H1 (cell line): ENCODE data around the gene UBQLN4. TPM values are rescaled to one million over a fixed set of nuclear protein-coding genes. Genes with fewer than 3 reads are reported as not detected.
"Not testable (repeated sequence)": the region's sequence is repeated elsewhere in the genome, so short reads cannot be mapped to it uniquely, and the experiment has no call there.

ENCODE experiments used
- CTCF ChIA-PET: fragments of 300-600 bp; sonication (Branson Sonifier 250); formaldehyde crosslinking; loops from one replicate; lab custom pipeline; 2021; ENCODE audit not compliant: partially characterized antibody; lab: Charles Lee
- POLR2A ChIA-PET: fragments of 300-600 bp; sonication (Branson Sonifier 250); formaldehyde crosslinking; loops from one replicate; lab custom pipeline; 2021; ENCODE audit warnings: inconsistent platforms; ENCODE audit not compliant: partially characterized antibody; lab: Charles Lee
- DNase-seq, 2 experiments: peaks; one replicate each; pipeline versions ENCODE4 v3.0.0 to v3.0.0-alpha.2; 2010 to 2022; ENCODE audit warnings: low spot score in 2 of 2, low read depth in 1 of 2, mixed read lengths in 1 of 2
- FAIRE-seq: peaks from 2 replicates; lab custom pipeline; 2011; peaks lifted over from hg19 to GRCh38; lab: Jason Lieb, UNC
- H2AFZ ChIP-seq: 2 replicates; pipeline ENCODE4 v1.8.1; 2012; ENCODE audit warnings: low read length, inconsistent platforms
- H2AK5ac ChIP-seq: 2 replicates; pipeline ENCODE4 v1.6.1; 2013; ENCODE audit warnings: low read depth, low read length
- H2BK120ac ChIP-seq: replicated peaks from 2 replicates; pipeline ENCODE3; 2013; ENCODE audit warnings: low read depth, low read length, inconsistent platforms
- H2BK12ac ChIP-seq: 2 replicates; pipeline ENCODE4 v1.6.1; 2013; ENCODE audit warnings: low read depth, low read length
- H2BK15ac ChIP-seq: 2 replicates; pipeline ENCODE4 v1.6.1; 2013; ENCODE audit warnings: low read length
- H2BK20ac ChIP-seq: 2 replicates; pipeline ENCODE4 v1.6.1; 2013; ENCODE audit warnings: low read length
- H2BK5ac ChIP-seq: 2 replicates; pipeline ENCODE4 v1.6.1; 2013; ENCODE audit warnings: low read depth, low read length
- H3K14ac ChIP-seq: 2 replicates; pipeline ENCODE4 v1.6.1; 2013; ENCODE audit warnings: inconsistent platforms; ENCODE audit not compliant: insufficient read length
- H3K18ac ChIP-seq: 2 replicates; pipeline ENCODE4 v1.6.1; 2013; ENCODE audit warnings: low read length; ENCODE audit errors: extremely low read depth
- H3K23ac ChIP-seq: 2 replicates; pipeline ENCODE4 v1.6.1; 2013; ENCODE audit warnings: inconsistent platforms; ENCODE audit not compliant: insufficient read length
- H3K23me2 ChIP-seq: 2 replicates; pipeline ENCODE4 v1.6.1; 2013; ENCODE audit warnings: low read depth, low read length
- H3K27ac ChIP-seq: 2 replicates; pipeline ENCODE4 v1.6.1; 2011; ENCODE audit warnings: low read depth, low read length, inconsistent platforms
- H3K27me3 ChIP-seq, 4 experiments: replicated peaks in 1 of 4; 1 replicate in 1 of 4; 2 replicates in 3 of 4; pipeline versions ENCODE4 v1.6.1 to v1.8.1; 2011 to 2013; ENCODE audit warnings: low read length in 3 of 4, mild to moderate bottlenecking in 3 of 4, inconsistent platforms in 2 of 4, mixed read lengths in 2 of 4, moderate library complexity in 1 of 4; ENCODE audit not compliant: control insufficient read depth in 3 of 4, insufficient read depth in 3 of 4; ENCODE audit errors: extremely low read depth in 1 of 4
- H3K36me3 ChIP-seq, 4 experiments: 2 replicates each; pipeline versions ENCODE4 v1.6.1 to v1.8.1; 2011 to 2013; ENCODE audit warnings: mild to moderate bottlenecking in 4 of 4, low read length in 3 of 4, moderate library complexity in 2 of 4, control low read depth in 1 of 4, inconsistent platforms in 1 of 4; ENCODE audit not compliant: insufficient read depth in 4 of 4, control insufficient read depth in 2 of 4
- H3K4ac ChIP-seq: replicated peaks from 2 replicates; pipeline ENCODE3; 2013; ENCODE audit warnings: low read length, low read depth, mixed read lengths, inconsistent platforms; ENCODE audit not compliant: insufficient read length
- H3K4me1 ChIP-seq, 4 experiments: replicated peaks in 1 of 4; 1 replicate in 1 of 4; 2 replicates in 3 of 4; pipeline versions ENCODE4 v1.6.1 to v1.8.1; 2011 to 2013; ENCODE audit warnings: low read length in 3 of 4, inconsistent platforms in 2 of 4, mixed read lengths in 1 of 4; ENCODE audit not compliant: insufficient read depth in 4 of 4, control insufficient read depth in 3 of 4
- H3K4me2 ChIP-seq, 2 experiments: 2 replicates each; pipeline versions ENCODE4 v1.6.1 to v1.8.1; 2011 to 2013; ENCODE audit warnings: low read depth in 2 of 2, low read length in 2 of 2, control low read depth in 1 of 2, inconsistent platforms in 1 of 2, mild to moderate bottlenecking in 1 of 2; ENCODE audit not compliant: insufficient read depth in 1 of 2
- H3K4me3 ChIP-seq, 4 experiments: fragments of 200-600, 300-600 bp in 1 of 4; sonication (generic), shearing (Covaris generic), sonication (Bioruptor Twin) in 1 of 4; 2 replicates each; pipeline versions ENCODE4 v1.5.1 to v1.8.1; 2011 to 2016; ENCODE audit warnings: low read length in 4 of 4, low read depth in 3 of 4, control low read depth in 2 of 4, inconsistent platforms in 2 of 4, mild to moderate bottlenecking in 2 of 4, mixed read lengths in 1 of 4, moderate library complexity in 1 of 4; ENCODE audit not compliant: insufficient read depth in 2 of 4; ENCODE audit errors: extremely low read depth in 1 of 4
- H3K56ac ChIP-seq: replicated peaks from 2 replicates; pipeline ENCODE3; 2013; ENCODE audit warnings: low read depth, mild to moderate bottlenecking, mixed read lengths, low read length, inconsistent platforms; ENCODE audit not compliant: insufficient read length
- H3K79me1 ChIP-seq: 2 replicates; pipeline ENCODE4 v1.6.1; 2013; ENCODE audit warnings: low read depth, low read length, control low read depth
- H3K79me2 ChIP-seq, 2 experiments: 2 replicates each; pipeline versions ENCODE4 v1.6.1 to v1.8.1; 2012 to 2013; ENCODE audit warnings: low read length in 2 of 2, mild to moderate bottlenecking in 2 of 2, inconsistent platforms in 1 of 2; ENCODE audit not compliant: insufficient read depth in 2 of 2, control insufficient read depth in 1 of 2
- H3K9ac ChIP-seq, 4 experiments: replicated peaks in 1 of 4; 1 replicate in 1 of 4; 2 replicates in 3 of 4; pipeline versions ENCODE4 v1.6.1 to v1.8.1; 2011 to 2013; ENCODE audit warnings: low read depth in 3 of 4, low read length in 3 of 4, control low read depth in 2 of 4, mild to moderate bottlenecking in 2 of 4, moderate library complexity in 2 of 4, inconsistent platforms in 1 of 4; ENCODE audit errors: extremely low read depth in 1 of 4
- H3K9me3 ChIP-seq, 2 experiments: 2 replicates each; pipeline versions ENCODE4 v1.6.1 to v1.8.1; 2012 to 2013; ENCODE audit warnings: mild to moderate bottlenecking in 2 of 2, moderate library complexity in 2 of 2, control low read depth in 1 of 2, inconsistent platforms in 1 of 2, low read depth in 1 of 2, low read length in 1 of 2, mixed read lengths in 1 of 2; ENCODE audit not compliant: insufficient read depth in 2 of 2
- H4K20me1 ChIP-seq, 2 experiments: replicated peaks in 1 of 2; 2 replicates each; pipeline versions ENCODE3 to v1.8.1; 2011 to 2013; ENCODE audit warnings: inconsistent platforms in 2 of 2, low read length in 2 of 2, mild to moderate bottlenecking in 1 of 2; ENCODE audit not compliant: insufficient read depth in 2 of 2, control insufficient read depth in 1 of 2
- H4K5ac ChIP-seq: 2 replicates; pipeline ENCODE4 v1.6.1; 2013; ENCODE audit warnings: low read length, low read depth, mixed read lengths, inconsistent platforms; ENCODE audit not compliant: insufficient read length
- H4K8ac ChIP-seq: 2 replicates; pipeline ENCODE4 v1.8.0; 2013; ENCODE audit warnings: mild to moderate bottlenecking, moderate library complexity, low read length, inconsistent platforms; ENCODE audit not compliant: insufficient read depth; ENCODE audit errors: extremely low read depth
- H4K91ac ChIP-seq: replicated peaks from 2 replicates; pipeline ENCODE3; 2013; ENCODE audit warnings: low read length, mixed read lengths, inconsistent platforms; ENCODE audit not compliant: insufficient read length
- WGBS, 2 experiments: shearing (Covaris generic) in 1 of 2; methylation state at CpG; one replicate each; pipeline versions ENCODE4 v1.1.6 to v1.1.7; 2013 to 2015; ENCODE audit warnings: low lambda C conversion rate in 2 of 2, mixed read lengths in 2 of 2, inconsistent platforms in 1 of 2, low coverage in 1 of 2, missing lambda C conversion rate in 1 of 2; ENCODE audit not compliant: insufficient replicate concordance in 2 of 2, insufficient coverage in 1 of 2, insufficient read length in 1 of 2; ENCODE audit errors: extremely low coverage in 1 of 2, missing lambda C conversion rate in 1 of 2; 5-methylcytosine and 5-hydroxymethylcytosine counted together
- polyA plus RNA-seq, 7 experiments: library from polyadenylated mRNA; depleted of rRNA in 3 of 7; stranded (reverse) in 5 of 7; unstranded in 2 of 7; fragments of >200 nt in 5 of 7; fragments of 200-250 nt in 2 of 7; gene quantifications; 1 replicate in 5 of 7; 2 replicates in 1 of 7; 4 replicates in 1 of 7; pipeline versions ENCODE4 v1.2.1 to v1.2.3, GENCODE V29; 2011 to 2013; ENCODE audit warnings: missing spikeins in 2 of 7, mixed read lengths in 2 of 7
- total RNA-seq: library from RNA; stranded (reverse); fragmentation: NEBNext Ultra II Directional; extraction: Animal tissue kit (Norgen Biotek cat#: 25700); gene quantifications from 2 replicates; pipeline ENCODE4 v1.2.1, GENCODE V29; 2021

UBQLN4 gene
- total and polyA plus RNA-seq, 2 of the 8 experiments (the other 6 are each of a cell fraction or from before 2014, with no cell fraction given), result 37.7 to 52.0 TPM

GRCh38 chr1:156071332-156071816 is 17.8 kb upstream of the UBQLN4 start:
- ChIA-PET CTCF (interaction anchor here (0.9 to 10.0 kb wide), 5 partner anchors 9 to 209 kb away, joined by 3 to 139 read pairs (median 4); partner anchors contain the start of genes LAMTOR2, RAB25 and UBQLN4), POLR2A (interaction anchor here (0.5 to 9.7 kb wide), 9 partner anchors 8 to 162 kb away, joined by 3 to 88 read pairs (median 3); partner anchors contain the start of genes LMNA, RAB25 and UBQLN4)
- H3K4me3 ChIP-seq, H3K23me2 ChIP-seq, H3K9me3 ChIP-seq, H2BK20ac ChIP-seq, H3K4ac ChIP-seq, H2BK120ac ChIP-seq, H3K18ac ChIP-seq, H3K14ac ChIP-seq, FAIRE-seq, H4K5ac ChIP-seq, H3K23ac ChIP-seq, DNase-seq, H4K8ac ChIP-seq, H2BK5ac ChIP-seq, H2BK15ac ChIP-seq, H2AFZ ChIP-seq, H2AK5ac ChIP-seq, H3K56ac ChIP-seq, H4K91ac ChIP-seq, H3K27ac ChIP-seq, H2BK12ac ChIP-seq, H3K27me3 ChIP-seq, H3K79me1 ChIP-seq, H3K4me2 ChIP-seq, H3K9ac ChIP-seq: not testable (repeated sequence)
- WGBS, 2 experiments, result 93% methylated on average over 7 of the region's 7 CpGs; no CpG with 5 or more reads in 1 of the 2 experiments
- H3K36me3 ChIP-seq, result peaks cover 3 to 18% (median 4%) of the 10 kb centered on the region in 4 experiments; a peak in 6 of 8 replicates
- H3K4me1 ChIP-seq, result peaks cover 20 to 40% (median 30%) of the 10 kb centered on the region in 4 experiments
- H4K20me1 ChIP-seq, result peaks cover 2 to 16% of the 10 kb centered on the region in 2 experiments
- peaks cover 0 to 16% of the 10 kb centered on the region in 2 experiments; a peak in 3 of 4 replicates for H3K79me2 ChIP-seq
